Measurements from ENCODE around the gene CTBP2. TPM values are rescaled to one million over a fixed set of nuclear protein-coding genes. Genes with fewer than 3 reads are reported as not detected.
"Not testable (repeated sequence)": the region's sequence is repeated elsewhere in the genome, so short reads cannot be mapped to it uniquely, and the experiment has no call there.

Gene CTBP2
- total and polyA plus RNA-seq, 4 donors: 19.2 to 80.6 (median 63.2) TPM

DNA sequence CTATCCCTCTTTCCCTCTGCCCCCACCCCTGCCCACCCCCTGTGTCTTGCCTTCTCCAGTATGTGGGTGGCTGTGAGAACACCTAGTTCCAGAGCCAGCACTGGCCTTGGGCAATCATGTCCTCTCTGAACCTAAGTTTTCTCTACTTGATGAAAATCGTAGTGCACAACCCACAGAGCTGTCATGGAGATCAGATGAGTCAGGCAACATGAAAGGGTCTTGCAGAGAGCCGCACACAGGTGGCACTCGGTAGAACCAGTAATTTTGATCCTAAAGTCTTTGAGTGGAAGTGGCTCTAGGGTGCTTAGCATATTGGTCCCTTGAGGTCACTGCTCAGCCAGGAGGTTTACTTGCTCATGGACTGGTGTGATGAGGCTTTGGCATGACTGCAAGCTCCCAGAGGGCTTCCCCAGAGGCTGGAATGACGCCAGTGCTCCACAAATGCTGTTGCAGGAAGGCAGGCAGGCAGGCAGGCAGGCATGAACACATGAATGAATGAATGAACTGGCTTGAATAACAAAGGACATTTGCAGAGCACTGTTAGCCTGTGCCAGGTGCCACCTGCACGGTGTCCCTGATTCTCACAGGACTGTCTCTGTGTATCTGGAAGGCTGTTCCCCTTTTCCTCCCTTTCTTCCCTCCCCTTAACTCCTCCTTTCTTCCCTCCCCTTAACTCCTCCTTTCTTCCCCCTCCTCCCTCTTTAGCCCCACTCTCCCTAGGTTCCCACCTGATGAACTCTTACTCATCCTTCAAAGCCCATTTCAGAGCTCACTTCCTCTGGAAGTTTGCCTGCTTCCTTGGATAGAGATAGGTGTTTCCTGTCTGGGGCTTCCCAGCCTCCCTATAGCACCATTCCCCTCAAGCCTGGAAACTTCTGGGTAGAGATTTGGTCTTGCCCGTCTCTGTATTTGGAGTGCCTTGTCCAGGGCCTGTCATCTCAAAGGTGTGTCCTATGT is 27.2 kb upstream of the CTBP2 start:
- Histone ChIP-seq H3K9ac (ENCODE audit: insufficient read depth in 1 of 2, low read length in 2 of 2) (no peak overlapping the region), H3K27me3 (ENCODE audit: control insufficient read depth in 3 of 3, insufficient read depth in 3 of 3, low read length in 2 of 3) (peaks cover 0 to 5% (median 0%) of the 10 kb centered on the region in 3 donors), H3K4me1 (ENCODE audit: control insufficient read depth in 5 of 5, insufficient read depth in 5 of 5, low read length in 5 of 5) (no peaks in the 10 kb centered on the region), H3K36me3 (ENCODE audit: control insufficient read depth in 4 of 4, insufficient read depth in 4 of 4, low read length in 4 of 4) (no peaks in the 10 kb centered on the region), H3K27ac (ENCODE audit: low read depth in 1 of 2, low read length in 1 of 2) (no peak overlapping the region), H3K4me3 (no peak overlapping the region), H3K9me3 (ENCODE audit: control insufficient read depth in 4 of 4, insufficient read depth in 3 of 4, low read length in 3 of 4) (no peaks in the 10 kb centered on the region)
- ATAC-seq (ENCODE audit: insufficient read depth, low FRiP score) (no peak), DNase-seq (no peak)
- 82 to 87% methylated on average over 6 of the region's 6 CpGs for WGBS, 2 donors
- no peak for TF ChIP-seq CTCF (IDR thresholded peaks at IDR 0.05; ENCODE audit: control extremely low read depth, extremely low read depth)

DNA sequence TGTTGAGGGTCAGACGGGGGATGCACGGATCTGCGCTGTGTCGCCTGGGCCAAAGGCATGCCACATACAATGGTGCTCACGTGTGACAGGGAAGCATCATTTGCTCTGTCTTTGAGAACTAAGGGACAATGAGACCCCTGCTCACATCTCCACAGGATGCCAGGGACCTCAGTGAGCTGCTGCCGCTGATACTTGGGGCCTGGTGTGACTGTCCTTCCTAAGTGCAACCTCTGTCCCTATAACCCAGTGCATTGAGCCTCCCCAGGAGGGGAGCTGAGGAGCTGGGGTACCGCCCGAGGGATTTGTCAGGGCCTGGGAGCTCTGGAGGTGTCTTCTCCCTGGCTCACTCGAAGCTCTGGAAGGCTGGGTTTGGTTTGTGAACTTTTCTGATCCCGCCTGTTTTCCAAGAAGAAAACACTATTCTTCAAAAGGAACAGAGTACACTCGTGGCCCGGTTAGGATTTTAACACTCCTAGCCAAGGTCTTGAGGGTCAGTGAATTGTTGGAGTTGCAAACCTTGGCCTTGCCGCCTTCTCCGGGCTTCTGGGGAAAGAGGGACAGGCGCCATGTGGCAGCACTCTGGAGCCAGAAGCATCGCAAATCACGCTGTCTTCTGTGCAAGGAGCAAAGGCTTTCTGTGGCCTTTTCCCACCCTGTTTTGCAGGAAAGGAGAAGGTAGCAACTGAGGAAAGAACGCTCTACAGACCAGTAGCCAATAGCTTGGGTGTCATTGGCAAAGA is 26.2 kb upstream of the CTBP2 start:
- ATAC-seq (ENCODE audit: insufficient read depth, low FRiP score): no peak
- Histone ChIP-seq H3K27me3 (ENCODE audit: control insufficient read depth in 3 of 3, insufficient read depth in 3 of 3, low read length in 2 of 3) (peaks cover 0 to 5% (median 0%) of the 10 kb centered on the region in 3 donors), H3K4me1 (ENCODE audit: control insufficient read depth in 5 of 5, insufficient read depth in 5 of 5, low read length in 5 of 5) (no peaks in the 10 kb centered on the region), H3K9me3 (ENCODE audit: control insufficient read depth in 4 of 4, insufficient read depth in 3 of 4, low read length in 3 of 4) (no peaks in the 10 kb centered on the region), H3K9ac (ENCODE audit: insufficient read depth in 1 of 2, low read length in 2 of 2) (no peak overlapping the region), H3K4me3 (no peak overlapping the region), H3K36me3 (ENCODE audit: control insufficient read depth in 4 of 4, insufficient read depth in 4 of 4, low read length in 4 of 4) (no peaks in the 10 kb centered on the region), H3K27ac (ENCODE audit: low read depth in 1 of 2, low read length in 1 of 2) (no peak overlapping the region)
- WGBS, 2 donors: 89% methylated on average over 18 of the region's 18 CpGs
- no peak for TF ChIP-seq CTCF (IDR thresholded peaks at IDR 0.05; ENCODE audit: control extremely low read depth, extremely low read depth)
- no peak for DNase-seq

GRCh38 chr10:125179107-125179506 is 18.7 kb upstream of the CTBP2 start:
- H3K9me3 ChIP-seq (ENCODE audit: control insufficient read depth in 4 of 4, insufficient read depth in 3 of 4, low read length in 3 of 4); H3K4me1 ChIP-seq (ENCODE audit: control insufficient read depth in 5 of 5, insufficient read depth in 5 of 5, low read length in 5 of 5); H3K36me3 ChIP-seq (ENCODE audit: control insufficient read depth in 4 of 4, insufficient read depth in 4 of 4, low read length in 4 of 4); H3K27ac ChIP-seq (ENCODE audit: low read depth in 1 of 2, low read length in 1 of 2); DNase-seq; H3K4me3 ChIP-seq; H3K27me3 ChIP-seq (ENCODE audit: control insufficient read depth in 3 of 3, insufficient read depth in 3 of 3, low read length in 2 of 3); H3K9ac ChIP-seq (ENCODE audit: insufficient read depth in 1 of 2, low read length in 2 of 2); ATAC-seq (ENCODE audit: insufficient read depth, low FRiP score): not testable (repeated sequence)
- 97 to 99% methylated on average over 2 to 3 of the region's 3 CpGs for WGBS, 2 donors
